ENCODE data around the gene CPXM2.

The CPXM2 gene

DNA sequence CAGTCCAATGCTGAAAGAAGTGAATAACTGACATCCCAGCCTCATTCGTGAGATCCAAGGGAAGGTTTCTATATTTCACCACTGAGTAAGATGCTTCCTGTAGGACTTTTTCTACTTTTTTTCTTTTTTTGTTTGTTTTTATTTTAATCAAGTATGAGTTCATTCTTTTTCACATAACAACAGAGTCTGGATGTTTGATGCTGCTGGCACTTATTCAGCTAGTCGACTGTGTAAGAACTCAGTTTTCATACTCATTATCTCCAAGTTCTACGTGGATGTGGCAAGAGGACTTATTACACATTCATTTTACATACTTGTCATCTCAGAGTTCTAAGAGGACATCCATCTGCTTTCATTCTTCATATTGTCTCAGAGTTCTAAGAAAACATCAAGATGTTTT lies 86.9 kb downstream of the CPXM2 start:
- H3K9ac ChIP-seq (ENCODE audit: low read length): no peak overlapping the region
- no peak overlapping the region for H3K4me3 ChIP-seq (ENCODE audit: low read length)
- H3K36me3 ChIP-seq (ENCODE audit: control insufficient read depth, low read depth, low read length): no peaks in the 10 kb centered on the region
- H3K4me1 ChIP-seq (ENCODE audit: control insufficient read depth, low read depth, low read length): peaks cover 9% of the 10 kb centered on the region
- H3K27me3 ChIP-seq (ENCODE audit: control insufficient read depth, insufficient read depth, low read length): no peaks in the 10 kb centered on the region
- H3K9me3 ChIP-seq (ENCODE audit: control insufficient read depth, low read depth, low read length): no peaks in the 10 kb centered on the region
- H3K27ac ChIP-seq (ENCODE audit: low read length): no peak overlapping the region

GRCh38 chr10:123800821-123801220 lies 90.8 kb downstream of the CPXM2 start:
- no peaks in the 10 kb centered on the region for H3K9me3 ChIP-seq (ENCODE audit: control insufficient read depth, low read depth, low read length)
- no peaks in the 10 kb centered on the region for H3K27me3 ChIP-seq (ENCODE audit: control insufficient read depth, insufficient read depth, low read length)
- peaks cover 23% of the 10 kb centered on the region for H3K4me1 ChIP-seq (ENCODE audit: control insufficient read depth, low read depth, low read length)
- no peaks in the 10 kb centered on the region for H3K36me3 ChIP-seq (ENCODE audit: control insufficient read depth, low read depth, low read length)
- no peak overlapping the region for H3K9ac ChIP-seq (ENCODE audit: low read length)
- H3K27ac ChIP-seq (ENCODE audit: low read length): no peak overlapping the region
- no peak overlapping the region for H3K4me3 ChIP-seq (ENCODE audit: low read length)

DNA sequence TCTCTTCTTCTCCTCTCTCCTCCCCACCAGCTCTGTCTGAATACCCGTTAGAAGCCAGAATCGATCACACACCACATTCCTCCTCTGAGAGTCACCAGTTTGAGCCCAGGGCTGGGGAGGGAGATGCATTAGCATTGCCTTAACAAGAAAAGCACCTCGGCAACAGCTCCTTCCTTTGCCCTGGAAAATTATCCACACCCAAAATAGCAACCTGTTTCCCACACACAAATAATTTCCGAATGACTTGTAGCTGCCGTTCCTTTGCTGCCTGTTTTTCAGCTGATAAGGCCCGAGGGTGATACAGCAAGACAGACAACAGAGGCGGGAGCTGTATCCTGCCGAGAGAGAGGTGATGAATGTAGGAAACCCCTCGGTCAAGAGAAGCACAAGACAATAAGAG lies 91.3 kb downstream of the CPXM2 start:
- Histone ChIP-seq H3K36me3 (ENCODE audit: control insufficient read depth, low read depth, low read length) (no peaks in the 10 kb centered on the region), H3K9me3 (ENCODE audit: control insufficient read depth, low read depth, low read length) (no peaks in the 10 kb centered on the region), H3K9ac (ENCODE audit: low read length) (no peak overlapping the region), H3K4me1 (ENCODE audit: control insufficient read depth, low read depth, low read length) (peaks cover 23% of the 10 kb centered on the region), H3K27ac (ENCODE audit: low read length) (no peak overlapping the region), H3K27me3 (ENCODE audit: control insufficient read depth, insufficient read depth, low read length) (no peaks in the 10 kb centered on the region), H3K4me3 (ENCODE audit: low read length) (no peak overlapping the region)

GRCh38 chr10:123798856-123799255 lies 92.8 kb downstream of the CPXM2 start:
- Histone ChIP-seq H3K9me3 (ENCODE audit: control insufficient read depth, low read depth, low read length) (no peaks in the 10 kb centered on the region), H3K4me3 (ENCODE audit: low read length) (no peak overlapping the region), H3K4me1 (ENCODE audit: control insufficient read depth, low read depth, low read length) (peaks cover 23% of the 10 kb centered on the region), H3K27ac (ENCODE audit: low read length) (no peak overlapping the region), H3K9ac (ENCODE audit: low read length) (no peak overlapping the region), H3K27me3 (ENCODE audit: control insufficient read depth, insufficient read depth, low read length) (no peaks in the 10 kb centered on the region), H3K36me3 (ENCODE audit: control insufficient read depth, low read depth, low read length) (no peaks in the 10 kb centered on the region)

DNA sequence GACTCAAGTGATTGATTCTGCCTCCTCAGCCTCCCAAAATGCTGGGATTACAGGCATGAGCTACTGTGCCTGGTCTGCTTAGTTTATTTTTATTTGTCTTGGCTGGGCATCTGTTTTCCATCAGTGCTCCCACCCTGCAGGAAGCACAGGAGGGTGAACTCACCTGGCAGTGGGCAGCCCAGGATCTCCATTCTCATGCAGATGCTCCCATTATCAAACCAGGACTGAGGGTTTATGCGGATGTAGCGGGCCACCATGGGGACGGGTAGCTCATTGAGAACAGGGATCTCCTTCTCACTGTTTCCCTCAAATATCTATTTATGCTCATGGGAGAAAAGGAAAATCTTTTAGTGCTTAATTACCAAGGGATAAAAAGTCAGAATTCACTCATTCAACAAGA lies 93.8 kb downstream of the CPXM2 start:
- no peaks in the 10 kb centered on the region for H3K27me3 ChIP-seq (ENCODE audit: control insufficient read depth, insufficient read depth, low read length)
- no peak overlapping the region for H3K27ac ChIP-seq (ENCODE audit: low read length)
- no peaks in the 10 kb centered on the region for H3K36me3 ChIP-seq (ENCODE audit: control insufficient read depth, low read depth, low read length)
- H3K4me3 ChIP-seq (ENCODE audit: low read length): no peak overlapping the region
- no peaks in the 10 kb centered on the region for H3K9me3 ChIP-seq (ENCODE audit: control insufficient read depth, low read depth, low read length)
- H3K9ac ChIP-seq (ENCODE audit: low read length): no peak overlapping the region
- H3K4me1 ChIP-seq (ENCODE audit: control insufficient read depth, low read depth, low read length): peaks cover 23% of the 10 kb centered on the region

- Histone ChIP-seq H3K9ac (ENCODE audit: low read length) (no peak overlapping the region), H3K9me3 (ENCODE audit: control insufficient read depth, low read depth, low read length) (no peaks in the 10 kb centered on the region), H3K27me3 (ENCODE audit: control insufficient read depth, insufficient read depth, low read length) (no peaks in the 10 kb centered on the region), H3K4me1 (ENCODE audit: control insufficient read depth, low read depth, low read length) (peaks cover 23% of the 10 kb centered on the region), H3K27ac (ENCODE audit: low read length) (no peak overlapping the region), H3K4me3 (ENCODE audit: low read length) (no peak overlapping the region), H3K36me3 (ENCODE audit: control insufficient read depth, low read depth, low read length) (no peaks in the 10 kb centered on the region)
Measured at GRCh38 chr10:123796736-123797135, 94.9 kb downstream of the CPXM2 start.

- no peaks in the 10 kb centered on the region for H3K36me3 ChIP-seq (ENCODE audit: control insufficient read depth, low read depth, low read length)
- no peaks in the 10 kb centered on the region for H3K9me3 ChIP-seq (ENCODE audit: control insufficient read depth, low read depth, low read length)
- peaks cover 22% of the 10 kb centered on the region for H3K4me1 ChIP-seq (ENCODE audit: control insufficient read depth, low read depth, low read length)
- no peak overlapping the region for H3K27ac ChIP-seq (ENCODE audit: low read length)
- no peaks in the 10 kb centered on the region for H3K27me3 ChIP-seq (ENCODE audit: control insufficient read depth, insufficient read depth, low read length)
- no peak overlapping the region for H3K4me3 ChIP-seq (ENCODE audit: low read length)
- H3K9ac ChIP-seq (ENCODE audit: low read length): no peak overlapping the region
Measured at GRCh38 chr10:123795846-123796590, 95.6 kb downstream of the CPXM2 start.

GRCh38 chr10:123795196-123795780 lies 96.3 kb downstream of the CPXM2 start:
- Histone ChIP-seq H3K27ac (ENCODE audit: low read length) (no peak overlapping the region), H3K4me1 (ENCODE audit: control insufficient read depth, low read depth, low read length) (peaks cover 15% of the 10 kb centered on the region), H3K36me3 (ENCODE audit: control insufficient read depth, low read depth, low read length) (no peaks in the 10 kb centered on the region), H3K9me3 (ENCODE audit: control insufficient read depth, low read depth, low read length) (no peaks in the 10 kb centered on the region), H3K27me3 (ENCODE audit: control insufficient read depth, insufficient read depth, low read length) (no peaks in the 10 kb centered on the region), H3K4me3 (ENCODE audit: low read length) (no peak overlapping the region), H3K9ac (ENCODE audit: low read length) (no peak overlapping the region)

- Histone ChIP-seq H3K9me3 (ENCODE audit: control insufficient read depth, low read depth, low read length) (no peaks in the 10 kb centered on the region), H3K27ac (ENCODE audit: low read length) (no peak overlapping the region), H3K9ac (ENCODE audit: low read length) (no peak overlapping the region), H3K36me3 (ENCODE audit: control insufficient read depth, low read depth, low read length) (no peaks in the 10 kb centered on the region), H3K4me1 (ENCODE audit: control insufficient read depth, low read depth, low read length) (peaks cover 7% of the 10 kb centered on the region), H3K4me3 (ENCODE audit: low read length) (no peak overlapping the region), H3K27me3 (ENCODE audit: control insufficient read depth, insufficient read depth, low read length) (no peaks in the 10 kb centered on the region)
Measured at GRCh38 chr10:123792248-123792978, 99.2 kb downstream of the CPXM2 start.

- Histone ChIP-seq H3K9ac (ENCODE audit: low read length) (no peak overlapping the region), H3K9me3 (ENCODE audit: control insufficient read depth, low read depth, low read length) (no peaks in the 10 kb centered on the region), H3K27me3 (ENCODE audit: control insufficient read depth, insufficient read depth, low read length) (no peaks in the 10 kb centered on the region), H3K4me1 (ENCODE audit: control insufficient read depth, low read depth, low read length) (no peaks in the 10 kb centered on the region), H3K27ac (ENCODE audit: low read length) (no peak overlapping the region), H3K4me3 (ENCODE audit: low read length) (no peak overlapping the region), H3K36me3 (ENCODE audit: control insufficient read depth, low read depth, low read length) (no peaks in the 10 kb centered on the region)
Measured at GRCh38 chr10:123790132-123790885, 101.3 kb downstream of the CPXM2 start.

DNA sequence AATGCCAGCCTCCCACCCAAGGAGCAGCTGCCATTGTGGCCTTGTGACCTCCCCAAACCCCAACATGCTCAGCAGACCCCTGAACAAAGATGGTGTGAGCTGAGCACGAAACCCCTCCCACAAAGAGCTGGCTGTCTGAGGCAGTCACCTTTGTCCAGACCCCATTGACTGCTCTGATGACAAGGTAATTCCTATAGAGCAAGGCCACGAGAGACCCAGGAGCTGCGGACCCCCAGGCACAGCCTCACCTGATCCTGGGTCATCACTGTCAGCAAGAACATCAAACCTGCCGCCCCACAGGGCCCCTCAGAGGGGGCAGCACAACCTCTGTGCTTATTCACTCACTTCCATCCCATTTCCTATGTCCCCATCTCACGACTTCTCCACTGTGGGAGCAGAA lies 102.6 kb downstream of the CPXM2 start:
- Histone ChIP-seq H3K4me1 (ENCODE audit: control insufficient read depth, low read depth, low read length) (no peaks in the 10 kb centered on the region), H3K9me3 (ENCODE audit: control insufficient read depth, low read depth, low read length) (no peaks in the 10 kb centered on the region), H3K4me3 (ENCODE audit: low read length) (no peak overlapping the region), H3K27me3 (ENCODE audit: control insufficient read depth, insufficient read depth, low read length) (no peaks in the 10 kb centered on the region), H3K36me3 (ENCODE audit: control insufficient read depth, low read depth, low read length) (no peaks in the 10 kb centered on the region), H3K9ac (ENCODE audit: low read length) (no peak overlapping the region), H3K27ac (ENCODE audit: low read length) (no peak overlapping the region)
